Esophagus muscularis mucosa (tissue), 4 donors: ENCODE measurements around the gene MSRB1. TPM values are rescaled to one million over a fixed set of nuclear protein-coding genes. Genes with fewer than 3 reads are reported as not detected.
A peak's percentile ranks its signal among the peaks of the same experiment; 100 is the strongest.

Experiments used
- DNase-seq: peaks from one replicate; pipeline ENCODE4 v3.0.0-alpha.2; 2017; ENCODE audit errors: extremely low spot score
- H3K27ac ChIP-seq, 4 donors: fragments of 200-600 bp; sonication (generic); replicated peaks in 1 of 4; 1 replicate in 3 of 4; 2 replicates in 1 of 4; pipeline ENCODE4 v1.5.1; 2016 to 2019; ENCODE audit warnings: mild to moderate bottlenecking in 1 of 4
- H3K27me3 ChIP-seq, 4 donors: fragments of 200-600 bp; sonication (generic); one replicate each; pipeline versions ENCODE4 v1.5.1 to v1.6.0; 2016 to 2019
- H3K36me3 ChIP-seq, 4 donors: fragments of 200-600 bp; sonication (generic); one replicate each; pipeline ENCODE4 v1.5.1; 2016 to 2019
- H3K4me1 ChIP-seq, 4 donors: fragments of 200-600 bp; sonication (generic); one replicate each; pipeline ENCODE4 v1.5.1; 2016 to 2019
- H3K4me3 ChIP-seq, 4 donors: fragments of 200-600 bp; sonication (generic); 1 replicate in 2 of 4; 2 replicates in 2 of 4; pipeline ENCODE4 v1.5.1; 2016 to 2019; ENCODE audit warnings: mild to moderate bottlenecking in 4 of 4, moderate library complexity in 1 of 4
- H3K9me3 ChIP-seq, 4 donors: fragments of 200-600 bp; sonication (generic); 1 replicate in 3 of 4; 2 replicates in 1 of 4; pipeline ENCODE4 v1.5.1; 2016 to 2019
- CTCF ChIP-seq, 3 experiments: fragments of 200-600 bp in 2 of 3; fragments of 450-650 bp in 1 of 3; sonication (generic) in 2 of 3; IDR thresholded peaks; one replicate each; pipeline ENCODE4 v1.5.1; 2017 to 2019; ENCODE audit warnings: antibody characterized with exemption in 3 of 3, mild to moderate bottlenecking in 2 of 3, moderate library complexity in 1 of 3
- EP300 ChIP-seq: sonication (generic); formaldehyde crosslinking; IDR thresholded peaks from one replicate; pipeline ENCODE4 v1.6.1; 2017; ENCODE audit warnings: antibody characterized with exemption
- POLR2A ChIP-seq: fragments of 450-650 bp; IDR thresholded peaks from one replicate; pipeline ENCODE4 v1.6.1; 2017; ENCODE audit warnings: antibody characterized with exemption, moderate library complexity, mild to moderate bottlenecking, low read depth
- POLR2AphosphoS5 ChIP-seq, 2 donors: sonication (generic); formaldehyde crosslinking; IDR thresholded peaks; one replicate each; pipeline ENCODE4 v1.6.1; 2017; ENCODE audit warnings: antibody characterized with exemption in 2 of 2
- WGBS: methylation state at CpG from one replicate; pipeline ENCODE4 v1.1.5; 2018; 5-methylcytosine and 5-hydroxymethylcytosine counted together
- intact Hi-C: fragments of 100-400 bp; cut with DNase I; formaldehyde crosslinking; loops from one replicate; pipeline ENCODE4 v1.15.1; 2023
- total RNA-seq, 4 donors: library from RNA; depleted of rRNA; stranded (reverse); fragments of >200 nt; gene quantifications; one replicate each; pipeline versions ENCODE4 v1.1.0 to v1.2.1, GENCODE V29; 2016

MSRB1 gene
- 10 to 100 TPM; 46.0 to 78.7 (median 53.1) TPM for total RNA-seq

DNA sequence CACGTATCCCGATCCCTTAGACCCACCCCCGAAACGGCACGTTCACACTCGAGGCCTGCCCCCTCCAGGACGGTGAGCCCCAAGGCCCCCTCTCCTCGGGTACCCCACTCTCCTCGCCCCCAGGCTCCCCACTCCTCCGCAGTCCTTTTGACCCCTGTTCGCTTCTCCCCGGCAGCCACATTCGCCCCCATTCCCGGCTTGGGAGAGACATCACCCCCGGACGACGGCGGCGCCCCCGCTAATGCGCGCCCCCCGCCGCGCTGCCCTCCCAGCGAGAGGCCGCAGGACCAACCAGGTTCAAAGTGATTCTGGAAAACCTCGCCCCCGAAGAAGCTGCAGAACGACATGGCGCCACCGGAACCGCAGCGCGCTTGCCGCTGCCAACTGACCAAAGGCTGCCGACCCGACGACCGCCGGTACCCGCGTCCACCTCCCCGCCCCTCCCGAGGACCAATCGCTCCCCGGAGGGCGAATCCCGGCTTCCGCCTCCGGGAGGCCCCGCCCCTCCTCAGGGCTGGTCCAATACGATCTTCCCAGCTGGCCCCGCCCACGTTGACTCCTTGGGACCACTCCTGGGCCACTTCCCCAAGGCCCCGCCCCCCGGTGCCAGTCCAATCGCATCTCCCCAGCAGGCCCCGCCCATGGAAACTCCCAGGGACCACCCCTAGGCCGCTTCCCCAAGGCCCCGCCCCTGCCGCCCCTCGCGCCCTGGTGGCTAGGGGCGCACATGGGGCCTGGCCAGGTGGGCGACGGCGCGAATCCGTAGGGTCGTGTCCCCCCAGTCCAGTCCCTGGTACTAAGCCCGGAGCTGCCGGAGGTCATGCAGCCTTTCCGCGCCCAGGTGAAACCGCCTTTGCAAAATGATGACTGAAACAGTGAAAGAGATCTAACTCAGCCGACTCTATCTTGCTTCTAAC, at the start of gene MSRB1:
Gene MSRB1 (minus strand): TSS at position 390 of the 917 bp plus-strand sequence. CDS start 43 bp downstream, at position 347.
- peak within 1 kb of the TSS; percentile 76 to 96 (median 84) for H3K4me3 ChIP-seq
- intact Hi-C loops = no loop called here
- no peaks in the 10 kb centered on the region for H3K27me3 ChIP-seq
- WGBS = 1% methylated on average over 42 of the region's 77 CpGs
- peaks cover 27 to 33% (median 32%) of the 10 kb centered on the region in 4 donors for H3K36me3 ChIP-seq
- peak; percentile 100 for DNase-seq
- H3K9me3 ChIP-seq = no peaks in the 10 kb centered on the region
- H3K4me1 ChIP-seq = peaks cover 12 to 34% (median 29%) of the 10 kb centered on the region in 4 donors
- peak; percentile 97 for TF ChIP-seq POLR2A
- TF ChIP-seq EP300 = no peak
- peak in 1 of 3 experiments; percentile 5 for TF ChIP-seq CTCF (IDR thresholded peaks at IDR 0.05)
- peak; percentile 98 to 99 for TF ChIP-seq POLR2AphosphoS5 (IDR thresholded peaks at IDR 0.05)
- H3K27ac ChIP-seq = peak within 1 kb of the TSS; percentile 81 to 97 (median 94)

DNA sequence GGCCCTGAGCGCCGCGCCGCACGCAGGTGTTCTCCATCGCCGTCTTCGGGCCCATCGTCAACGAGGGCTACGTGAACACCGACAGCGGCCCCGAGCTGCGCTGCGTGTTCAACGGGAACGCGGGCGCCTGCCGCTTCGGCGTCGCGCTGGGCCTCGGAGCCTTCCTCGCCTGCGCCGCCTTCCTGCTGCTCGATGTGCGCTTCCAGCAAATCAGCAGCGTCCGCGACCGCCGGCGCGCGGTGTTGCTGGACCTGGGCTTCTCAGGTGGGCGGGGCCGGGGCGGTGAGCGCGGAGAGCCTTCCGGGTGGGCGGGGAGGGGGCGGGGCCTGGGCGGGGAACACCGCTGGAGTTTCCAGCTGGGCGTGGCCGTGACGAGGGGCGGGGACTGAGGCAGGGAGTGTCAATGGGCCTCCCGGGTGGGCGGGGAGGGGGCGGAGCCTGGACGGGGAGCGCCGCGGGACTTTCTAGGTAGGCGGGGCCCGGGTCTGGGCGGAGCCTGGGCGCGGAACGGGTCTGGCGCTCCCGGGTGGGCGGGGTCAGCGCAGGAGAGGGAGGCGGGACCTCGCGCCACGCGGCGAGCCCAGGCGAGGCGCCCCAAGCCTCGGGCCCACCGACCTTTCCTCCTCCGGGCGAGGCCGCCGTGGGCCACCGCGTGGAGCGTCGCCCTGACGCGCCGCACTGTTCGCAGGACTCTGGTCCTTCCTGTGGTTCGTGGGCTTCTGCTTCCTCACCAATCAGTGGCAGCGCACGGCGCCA, 49.1 kb upstream of the MSRB1 start:
- 2% methylated on average over 22 of the region's 96 CpGs for WGBS
- peak; percentile 97 for DNase-seq
- Histone ChIP-seq H3K27me3 (peaks cover 3 to 48% (median 32%) of the 10 kb centered on the region in 4 donors), H3K9me3 (no peaks in the 10 kb centered on the region), H3K27ac (peak overlapping the region in 3 of 4 donors; percentile 35 to 54 (median 35)), H3K36me3 (peaks cover 0 to 15% (median 10%) of the 10 kb centered on the region in 4 donors), H3K4me3 (peak overlapping the region; percentile 45 to 61 (median 48)), H3K4me1 (peaks cover 26 to 45% (median 40%) of the 10 kb centered on the region in 4 donors)
- intact Hi-C loops = no loop called here
- TF ChIP-seq POLR2AphosphoS5 (IDR thresholded peaks at IDR 0.05) (peak; percentile 37 to 39), POLR2A (no peak)

GRCh38 chr16:1991588-1991947, 48.6 kb upstream of the MSRB1 start:
- peaks cover 3 to 48% (median 32%) of the 10 kb centered on the region in 4 donors for H3K27me3 ChIP-seq
- peaks cover under 1 to 15% (median 12%) of the 10 kb centered on the region in 4 donors for H3K36me3 ChIP-seq
- peak overlapping the region in 3 of 4 donors; percentile 35 to 54 (median 35) for H3K27ac ChIP-seq
- TF ChIP-seq POLR2A (no peak), CTCF (IDR thresholded peaks at IDR 0.05) (no peak), EP300 (no peak)
- peaks cover 26 to 40% (median 39%) of the 10 kb centered on the region in 4 donors for H3K4me1 ChIP-seq
- WGBS = 30% methylated on average over 8 of the region's 22 CpGs
- H3K9me3 ChIP-seq = no peaks in the 10 kb centered on the region
- H3K4me3 ChIP-seq = peak overlapping the region; percentile 45 to 61 (median 48)
- intact Hi-C loops = no loop called here
- DNase-seq = no peak

DNA sequence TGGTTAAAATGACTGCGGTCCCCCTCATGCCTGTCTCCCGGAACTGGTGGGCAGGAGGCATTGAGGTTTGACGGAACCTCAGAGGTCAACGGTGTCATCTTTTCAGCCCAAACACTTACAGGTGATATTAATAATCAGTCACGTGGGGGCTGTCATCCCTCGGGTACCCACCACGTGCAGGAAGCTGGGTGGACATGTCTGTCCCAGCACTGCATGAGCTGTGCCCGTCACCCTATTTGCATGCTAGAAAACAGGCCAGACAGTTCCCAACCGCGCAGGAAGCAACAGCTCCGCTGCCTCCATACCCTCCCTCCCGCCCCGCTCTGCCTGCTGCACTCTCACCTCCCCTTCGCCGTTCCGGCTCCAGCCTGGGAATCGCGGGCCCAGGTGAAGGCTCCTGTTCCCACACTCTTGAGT, 48.1 kb upstream of the MSRB1 start:
- H3K9me3 ChIP-seq = no peaks in the 10 kb centered on the region
- no peak overlapping the region for H3K27ac ChIP-seq
- 16% methylated on average over 8 of the region's 18 CpGs for WGBS
- peaks cover 5 to 16% (median 14%) of the 10 kb centered on the region in 4 donors for H3K36me3 ChIP-seq
- H3K4me1 ChIP-seq = peaks cover 26 to 43% (median 38%) of the 10 kb centered on the region in 4 donors
- H3K27me3 ChIP-seq = peaks cover 3 to 48% (median 32%) of the 10 kb centered on the region in 4 donors
- DNase-seq = no peak
- peak overlapping the region; percentile 45 to 61 (median 48) for H3K4me3 ChIP-seq
- intact Hi-C loops = no loop called here
- no peak for TF ChIP-seq EP300
- TF ChIP-seq POLR2A = no peak
- TF ChIP-seq POLR2AphosphoS5 (IDR thresholded peaks at IDR 0.05) = no peak
- no peak for TF ChIP-seq CTCF (IDR thresholded peaks at IDR 0.05)
